ENCODE results near the gene CALR3.
"Not testable (repeated sequence)": the region's sequence is repeated elsewhere in the genome, so short reads cannot be mapped to it uniquely, and the experiment has no call there.

Gene CALR3, protein sequence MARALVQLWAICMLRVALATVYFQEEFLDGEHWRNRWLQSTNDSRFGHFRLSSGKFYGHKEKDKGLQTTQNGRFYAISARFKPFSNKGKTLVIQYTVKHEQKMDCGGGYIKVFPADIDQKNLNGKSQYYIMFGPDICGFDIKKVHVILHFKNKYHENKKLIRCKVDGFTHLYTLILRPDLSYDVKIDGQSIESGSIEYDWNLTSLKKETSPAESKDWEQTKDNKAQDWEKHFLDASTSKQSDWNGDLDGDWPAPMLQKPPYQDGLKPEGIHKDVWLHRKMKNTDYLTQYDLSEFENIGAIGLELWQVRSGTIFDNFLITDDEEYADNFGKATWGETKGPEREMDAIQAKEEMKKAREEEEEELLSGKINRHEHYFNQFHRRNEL

DNA sequence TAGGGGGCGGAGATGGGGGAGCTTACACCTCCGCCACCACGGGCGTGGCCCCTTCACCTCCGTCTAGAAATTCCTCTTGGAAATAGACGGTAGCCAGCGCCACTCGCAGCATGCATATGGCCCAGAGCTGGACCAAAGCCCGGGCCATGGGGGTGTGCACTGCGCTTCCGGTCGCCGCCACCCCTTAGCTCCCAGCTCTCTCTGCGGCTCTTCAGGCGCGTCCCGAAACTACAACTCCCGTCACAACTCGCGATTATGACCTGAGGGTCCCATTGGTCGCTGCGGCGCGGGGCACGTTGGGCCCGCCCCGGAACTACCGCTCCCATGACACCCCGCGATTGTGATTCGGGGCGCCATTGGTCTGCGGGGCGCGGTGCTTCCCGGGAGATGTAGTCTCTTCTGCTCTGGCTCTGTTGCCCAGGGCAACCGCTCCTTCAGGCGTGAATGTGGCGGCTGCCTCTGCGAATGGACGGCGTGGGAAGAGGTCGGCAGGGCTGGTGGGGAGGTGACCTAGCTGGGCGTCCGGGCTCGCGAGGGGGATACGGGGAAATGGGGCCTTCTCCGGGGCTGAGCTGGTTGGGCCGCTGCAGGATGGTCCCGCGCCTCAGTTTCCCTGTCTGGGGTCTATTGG lies at the start of gene CALR3, which contains the start of gene C19orf44:
Gene CALR3 (minus strand): TSS at position 186 of the 631 bp plus-strand sequence. CDS start 38 bp downstream, at position 148.
Gene C19orf44 (plus strand): TSS at position 413 of the 631 bp plus-strand sequence. CDS start 4,399 bp downstream, outside the sequence.
- in situ Hi-C loops (cut with MboI; ENCODE audit: low sequenced_read_pairs): no loop called here

- in situ Hi-C loops (cut with MboI; ENCODE audit: low sequenced_read_pairs): no loop called here
These were observed 48.7 kb upstream of the CALR3 start for GRCh38 chr19:16544473-16545231.

- in situ Hi-C loops (cut with MboI; ENCODE audit: low sequenced_read_pairs): not testable (repeated sequence)
These were observed 47.8 kb upstream of the CALR3 start for GRCh38 chr19:16543734-16544133.

DNA sequence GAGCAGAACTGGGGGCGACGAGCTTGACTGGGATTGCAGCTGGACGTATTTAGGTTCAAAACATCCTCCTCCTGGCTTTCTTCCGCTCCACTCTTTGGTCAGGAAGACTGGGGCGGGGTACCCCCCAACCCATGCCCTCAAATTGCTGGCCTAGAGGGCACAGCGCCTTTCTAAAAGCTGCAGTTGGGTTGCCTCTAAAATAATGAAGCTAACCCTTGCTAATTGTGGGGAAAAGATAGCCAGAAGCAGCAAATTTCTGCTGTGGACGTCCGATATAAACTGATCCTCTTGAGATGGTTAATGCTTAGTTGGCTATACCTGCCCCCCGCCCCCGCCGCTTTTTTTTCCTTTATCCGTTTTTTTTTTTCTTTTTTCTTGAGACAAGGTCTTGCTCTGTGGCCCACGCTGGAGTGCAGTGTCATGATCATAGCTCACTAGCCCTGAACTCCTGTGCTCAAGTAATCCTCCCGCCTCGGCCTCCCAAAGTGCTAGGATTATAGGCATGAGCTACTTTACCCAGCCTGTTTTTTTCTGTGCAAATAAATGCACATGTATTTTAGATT lies 47.0 kb upstream of the CALR3 start:
- in situ Hi-C loops (cut with MboI; ENCODE audit: low sequenced_read_pairs): no loop called here

DNA sequence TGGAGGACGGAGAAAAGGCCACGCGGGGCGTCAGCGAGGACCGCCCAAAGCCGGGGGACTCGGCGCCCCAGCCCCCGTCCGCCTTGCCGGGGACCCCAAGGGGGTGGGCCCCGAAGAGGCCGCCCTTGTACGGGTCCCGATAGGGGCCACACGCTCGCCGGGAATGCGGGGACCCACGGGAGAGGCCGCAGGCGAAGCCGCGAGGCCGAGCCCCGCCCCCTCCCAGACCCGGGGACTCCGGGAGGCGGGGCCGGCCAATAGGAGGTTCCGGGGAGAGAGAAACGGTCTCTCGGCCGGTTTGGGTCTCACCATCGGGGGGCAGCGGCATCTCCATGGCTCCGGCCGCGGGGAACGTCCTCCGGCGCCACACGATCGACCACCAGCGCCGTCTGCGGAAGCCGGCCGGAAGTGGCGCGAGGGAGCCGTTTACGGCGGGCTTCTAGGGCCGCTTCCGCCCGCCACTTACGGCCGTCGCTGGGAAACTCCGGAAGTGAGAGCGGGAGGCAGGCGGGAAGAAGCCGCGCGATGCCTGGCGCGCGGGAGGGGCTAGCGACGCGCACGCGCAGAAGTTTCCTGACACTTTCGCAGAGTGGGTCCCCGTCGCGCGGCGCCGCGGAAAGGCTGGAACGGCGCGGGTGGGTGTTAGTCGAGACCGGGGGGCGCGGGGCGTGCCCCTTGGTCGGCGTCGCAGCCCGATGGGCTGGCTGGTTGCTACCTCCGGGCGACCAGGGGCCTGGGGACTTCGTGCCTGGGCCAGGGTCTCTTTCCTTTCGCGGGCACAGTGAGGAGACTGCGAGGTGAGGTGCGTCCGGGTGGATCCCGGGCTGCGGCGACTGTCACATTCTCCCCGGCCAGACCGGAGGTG lies 46.3 kb upstream of the CALR3 start, which contains the start of gene CHERP:
Gene CHERP (minus strand): TSS at position 393 of the 865 bp plus-strand sequence. CDS start 59 bp downstream, at position 334.
- in situ Hi-C loops (cut with MboI; ENCODE audit: low sequenced_read_pairs): no loop called here

- in situ Hi-C loops (cut with MboI; ENCODE audit: low sequenced_read_pairs): no loop called here
These were observed 45.6 kb upstream of the CALR3 start for GRCh38 chr19:16541526-16542044.

DNA sequence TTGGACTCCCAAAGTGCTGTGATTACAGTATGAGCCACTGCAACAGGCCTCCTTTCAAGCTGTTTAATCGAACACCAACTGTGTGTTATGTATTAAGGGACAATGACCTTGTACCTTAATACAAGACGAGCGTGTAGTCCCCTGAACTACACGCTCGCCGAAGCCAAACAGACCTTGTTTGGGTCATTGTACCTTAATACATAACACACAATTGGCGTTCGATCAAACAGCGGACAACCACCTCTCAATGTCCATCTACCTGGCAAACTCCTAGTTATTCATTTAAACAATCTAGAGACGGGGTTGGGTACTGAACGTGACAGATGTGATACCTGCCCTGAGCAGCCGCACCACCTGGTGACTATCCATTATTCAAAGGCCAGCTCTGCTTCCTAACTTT lies 45.0 kb upstream of the CALR3 start:
- in situ Hi-C loops (cut with MboI; ENCODE audit: low sequenced_read_pairs): no loop called here

- in situ Hi-C loops (cut with MboI; ENCODE audit: low sequenced_read_pairs): no loop called here
These were observed 41.1 kb upstream of the CALR3 start for GRCh38 chr19:16537111-16537510.

- in situ Hi-C loops (cut with MboI; ENCODE audit: low sequenced_read_pairs): no loop called here
These were observed 40.2 kb upstream of the CALR3 start for GRCh38 chr19:16536130-16536529.

DNA sequence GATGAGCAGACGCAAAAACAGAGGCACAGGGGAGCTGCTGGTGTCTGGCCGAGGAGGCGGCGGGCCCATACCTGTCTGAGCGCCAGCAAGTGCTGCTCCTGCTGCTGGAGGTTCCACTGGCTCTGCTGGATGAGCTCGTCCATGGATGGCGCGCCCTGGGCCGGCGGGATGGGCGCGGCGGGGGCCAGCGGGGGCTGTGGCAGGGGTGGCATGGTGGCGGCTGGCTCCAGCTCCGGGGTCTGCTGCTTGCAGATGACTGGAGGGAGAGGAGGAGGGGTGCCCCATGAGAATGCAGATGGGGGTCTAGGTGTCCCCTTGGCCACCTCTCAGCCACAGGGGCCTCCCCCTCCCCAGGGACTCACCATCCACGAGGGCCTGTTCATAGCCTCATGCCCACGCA lies 39.4 kb upstream of the CALR3 start:
- in situ Hi-C loops (cut with MboI; ENCODE audit: low sequenced_read_pairs): no loop called here

DNA sequence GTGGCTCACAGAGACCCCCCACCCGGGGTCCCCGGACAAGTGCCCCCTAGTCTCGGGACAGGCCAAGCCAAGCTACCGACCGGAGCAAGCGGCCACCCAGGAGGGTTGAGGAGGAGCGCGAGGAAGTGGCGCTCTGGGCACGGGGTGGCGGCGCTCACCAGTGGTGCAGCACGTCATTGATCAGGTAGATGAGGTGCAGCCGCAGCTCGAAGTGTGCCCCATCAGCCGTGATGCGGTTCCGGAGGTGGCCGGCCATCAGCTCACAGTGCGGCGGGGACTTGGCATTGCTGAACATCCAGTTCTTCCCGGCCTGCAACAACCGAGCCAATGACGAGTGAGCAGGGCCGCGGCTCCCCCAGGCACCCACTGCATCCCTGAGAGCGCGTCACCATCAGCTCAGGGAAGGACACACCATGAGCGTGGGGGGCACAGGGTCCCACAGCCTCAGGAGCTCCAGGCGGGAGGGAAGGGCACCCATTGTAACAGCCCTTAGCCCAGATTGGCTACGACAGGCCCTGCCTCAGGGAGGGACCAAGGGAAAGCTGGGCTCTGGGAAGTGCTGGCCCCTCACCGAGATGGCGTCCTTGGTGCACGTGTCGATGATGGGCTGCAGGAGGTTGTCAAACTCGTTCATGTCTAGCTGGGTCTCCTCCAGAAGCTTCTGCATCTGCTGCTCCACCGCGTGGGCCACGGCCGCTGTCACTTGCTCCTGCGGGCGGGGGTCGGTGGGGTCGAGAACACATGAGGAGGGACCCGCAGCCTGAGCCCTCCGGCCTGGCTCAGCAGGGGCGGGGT lies 36.7 kb upstream of the CALR3 start:
- in situ Hi-C loops (cut with MboI; ENCODE audit: low sequenced_read_pairs): no loop called here

- in situ Hi-C loops (cut with MboI; ENCODE audit: low sequenced_read_pairs): no loop called here
These were observed 35.4 kb upstream of the CALR3 start for GRCh38 chr19:16531380-16531669.

DNA sequence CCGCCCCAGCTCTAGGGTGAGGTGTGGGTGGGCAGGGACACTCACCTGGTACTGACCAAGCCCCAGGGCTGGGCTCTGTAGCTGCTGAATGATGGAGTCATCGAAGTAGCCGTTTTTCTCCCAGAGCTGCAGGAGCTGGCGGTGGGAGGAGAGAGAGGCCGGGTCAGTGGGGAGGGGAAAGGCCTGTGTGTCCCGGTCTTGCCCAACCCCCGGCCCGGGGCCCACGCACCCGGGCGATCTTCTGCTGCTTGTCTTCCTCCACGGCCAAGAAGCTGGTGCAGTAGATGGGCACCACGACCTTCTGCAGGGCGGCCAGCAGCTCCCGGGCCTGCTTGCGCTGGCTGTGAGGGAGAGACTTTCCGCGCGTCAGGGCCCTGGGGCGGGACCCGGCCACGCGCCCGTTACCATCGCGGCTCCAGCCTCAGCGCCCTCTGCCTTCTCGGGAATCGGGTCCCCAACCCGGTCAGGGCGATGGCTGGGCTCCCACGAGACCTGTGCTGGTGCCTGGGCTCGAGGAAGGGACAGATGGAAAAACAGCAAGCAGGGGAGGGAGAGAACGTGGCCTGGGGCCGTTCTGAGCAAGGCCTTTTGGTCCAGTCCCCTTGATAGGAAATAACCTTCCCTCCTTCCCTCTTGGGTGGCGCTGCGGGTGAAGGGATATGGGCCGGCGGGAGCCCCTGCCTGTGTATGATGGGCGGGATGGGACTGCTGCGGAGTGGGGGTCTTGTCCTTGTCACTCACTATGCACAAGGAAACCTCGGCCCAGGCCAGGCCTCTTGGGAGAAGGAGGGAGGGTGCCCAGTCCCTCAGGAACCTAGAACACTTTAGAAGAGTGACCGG lies 34.8 kb upstream of the CALR3 start:
- in situ Hi-C loops (cut with MboI; ENCODE audit: low sequenced_read_pairs): no loop called here

DNA sequence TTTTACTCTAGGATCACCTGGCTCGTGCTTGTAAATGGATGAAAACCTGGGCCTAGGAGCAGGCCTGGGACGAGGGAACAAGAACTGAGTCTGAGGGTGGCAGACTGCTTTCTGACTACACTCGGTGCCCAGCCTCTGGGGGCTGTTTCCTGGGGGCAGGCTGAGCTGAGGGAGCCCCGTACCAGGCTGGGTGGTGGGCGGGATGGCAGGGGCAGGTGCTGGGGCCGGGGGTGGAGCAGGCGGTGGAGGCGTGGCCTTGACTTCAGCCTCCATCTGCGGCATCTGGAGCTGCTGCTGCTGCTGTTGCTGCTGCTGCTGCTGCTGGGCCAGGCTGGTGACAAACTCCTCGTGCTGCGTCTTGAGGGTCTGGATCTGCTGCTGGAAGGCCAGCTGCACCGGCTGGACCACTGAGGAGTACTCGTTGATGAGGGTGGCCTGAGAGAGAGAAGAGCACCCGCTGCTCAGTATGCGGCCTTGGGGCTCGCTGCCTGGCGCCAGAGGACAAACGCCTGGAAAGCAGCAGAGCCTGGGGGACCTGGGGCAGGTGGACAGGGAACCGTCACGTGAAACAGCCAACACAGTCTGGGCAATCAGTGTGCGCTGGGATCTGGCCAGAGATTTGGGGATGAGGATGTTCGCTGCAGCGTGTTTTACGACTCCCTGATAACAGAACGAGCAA lies 33.6 kb upstream of the CALR3 start:
- in situ Hi-C loops (cut with MboI; ENCODE audit: low sequenced_read_pairs): no loop called here

DNA sequence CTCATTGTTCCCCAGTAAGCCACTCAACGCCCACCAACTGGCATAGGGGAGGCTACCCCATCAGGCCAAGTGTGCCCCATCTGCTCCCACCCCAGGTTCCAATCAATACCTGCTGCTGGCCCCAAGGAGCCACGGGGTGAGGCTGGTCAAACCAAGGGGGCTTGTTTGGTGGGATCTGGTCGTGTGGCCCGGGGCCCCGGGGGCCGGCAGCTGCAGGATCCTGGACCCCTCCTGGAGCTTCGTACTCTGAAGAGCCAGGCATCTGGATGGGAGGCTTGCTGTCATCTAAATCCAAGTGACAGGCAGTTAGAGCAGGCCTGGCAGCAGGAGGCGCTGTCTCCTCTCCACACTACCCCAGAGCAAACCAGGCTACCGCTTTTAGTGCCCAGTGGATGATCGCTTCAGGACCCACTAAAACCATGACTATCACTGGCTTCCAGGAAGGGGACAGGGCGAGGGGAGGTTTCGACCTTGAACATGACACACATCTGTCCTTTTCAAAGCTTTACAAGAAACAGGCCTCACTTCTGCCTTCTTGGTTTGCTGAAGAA lies 32.1 kb upstream of the CALR3 start:
- in situ Hi-C loops (cut with MboI; ENCODE audit: low sequenced_read_pairs): no loop called here

- in situ Hi-C loops (cut with MboI; ENCODE audit: low sequenced_read_pairs): no loop called here
These were observed 31.5 kb upstream of the CALR3 start for GRCh38 chr19:16527334-16527935.
